ENCODE results near the gene SERPIND1. TPM values are rescaled to one million over a fixed set of nuclear protein-coding genes. Genes with fewer than 3 reads are reported as not detected.
A peak's percentile ranks its signal among the peaks of the same experiment; 100 is the strongest.

The SERPIND1 gene
- total and polyA plus RNA-seq, 10 of the 15 experiments (the other 5 are each of a cell fraction or from before 2014, with no cell fraction given), result 0.08 to 0.85 (median 0.38) TPM; not detected in 1

GRCh38 chr22:20783844-20784723 lies 10.2 kb downstream of the SERPIND1 start (continued):
- no peak for TF ChIP-seq MTA2 (IDR thresholded peaks at IDR 0.05; ENCODE audit: low read depth)
- TF ChIP-seq RELB (IDR thresholded peaks at IDR 0.05; ENCODE audit: low read depth), result 0 out of 2 replicates have a peak, but pooled peaks have one; percentile 15
- TF ChIP-seq SUPT20H (IDR thresholded peaks at IDR 0.05; ENCODE audit: borderline replicate concordance, control insufficient read depth, low read depth, low read length), result no peak
- no peak for TF ChIP-seq GABPA (IDR thresholded peaks at IDR 0.05; ENCODE audit: low read depth)
- 0 out of 2 replicates have a peak, but pooled peaks have one; percentile 23 for TF ChIP-seq YY1 (IDR thresholded peaks at IDR 0.05; ENCODE audit: low read depth, low read length)
- TF ChIP-seq GATAD2B (conservative IDR thresholded peaks at IDR 0.05; ENCODE audit: low read depth), result 0 out of 2 replicates have a peak, but pooled peaks have one; percentile 19
- TF ChIP-seq MEF2B (IDR thresholded peaks at IDR 0.05; ENCODE audit: partially characterized antibody, poor library complexity, severe bottlenecking), result peak; percentile 81
- TF ChIP-seq RUNX3 (IDR thresholded peaks at IDR 0.05; ENCODE audit: low read length), result peak; percentile 50
- no peak for TF ChIP-seq ZNF274 (IDR thresholded peaks at IDR 0.05; ENCODE audit: insufficient read depth, insufficient read length)
- TF ChIP-seq USF2 (IDR thresholded peaks at IDR 0.05; ENCODE audit: borderline replicate concordance, low read depth, low read length), result no peak
- peak; percentile 41; the same call in 1 of the 2 replicates for TF ChIP-seq SMC3 (IDR thresholded peaks at IDR 0.05; ENCODE audit: borderline replicate concordance, low read length)
- TF ChIP-seq POLR2AphosphoS5 (IDR thresholded peaks at IDR 0.05; ENCODE audit: low read length), result no peak
- TF ChIP-seq IRF5 (IDR thresholded peaks at IDR 0.05; ENCODE audit: borderline replicate concordance), result no peak

Measured in GM12878 (cell line).